PC-9 (cell line): ENCODE results near the gene SPRED2.

ENCODE experiments used
- CTCF ChIP-seq: fragments of 200-600 bp; sonication (generic); conservative IDR thresholded peaks from 2 replicates; pipeline ENCODE4 v1.6.1; 2017; ENCODE audit warnings: mixed run types, antibody characterized with exemption, mild to moderate bottlenecking, moderate library complexity
- EZH2 ChIP-seq: fragments of 200-600 bp; sonication (generic); IDR thresholded peaks from 2 replicates; pipeline ENCODE4 v1.8.0; 2017; ENCODE audit warnings: antibody characterized with exemption, low read depth

DNA sequence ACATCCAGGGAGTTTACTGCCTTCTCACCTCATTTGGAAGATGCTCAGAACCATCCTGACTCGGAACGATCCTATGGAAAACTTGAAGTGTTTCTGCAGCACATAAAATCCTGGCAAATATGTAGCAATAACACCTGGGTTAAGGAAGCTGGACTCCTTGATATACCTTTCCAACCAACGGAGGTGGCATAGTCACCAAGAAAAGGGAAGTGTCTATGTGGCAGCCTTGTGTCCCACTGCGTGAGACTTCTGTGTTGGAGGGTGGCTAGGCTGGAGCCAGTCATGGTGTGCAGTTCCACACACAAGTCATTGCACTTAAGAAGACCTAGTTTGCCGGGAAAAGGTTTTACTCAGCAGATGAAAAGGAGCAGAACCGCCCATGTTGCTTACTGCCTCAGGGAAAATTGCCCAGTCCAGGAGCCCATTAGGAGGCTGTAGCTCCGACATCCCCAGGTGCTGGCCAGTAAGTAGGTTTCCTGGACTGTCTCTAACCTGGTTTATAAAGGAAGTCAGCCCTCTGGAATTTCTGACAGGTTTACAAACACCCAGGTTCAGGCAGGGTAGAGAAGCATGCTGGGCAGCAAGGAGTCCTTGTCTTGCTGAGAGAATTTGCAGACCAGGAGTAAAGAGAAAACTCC is 46.2 kb upstream of the SPRED2 start:
- TF ChIP-seq CTCF (no peak), EZH2 (no peak)
